Stimulated activated CD8-positive, alpha-beta memory T cell treated with anti-CD3 and anti-CD28 coated beads, Interleukin-7, amount 100 ng/mL, for 24 hours (primary cell): Measurements from ENCODE around the gene PNMA1.
"Not testable (repeated sequence)": the region's sequence is repeated elsewhere in the genome, so short reads cannot be mapped to it uniquely, and the experiment has no call there.

Source experiments
- DNase-seq: peaks from one replicate; pipeline ENCODE4 v3.0.0-alpha.2; 2020; ENCODE audit warnings: low read depth

PNMA1 gene

DNA sequence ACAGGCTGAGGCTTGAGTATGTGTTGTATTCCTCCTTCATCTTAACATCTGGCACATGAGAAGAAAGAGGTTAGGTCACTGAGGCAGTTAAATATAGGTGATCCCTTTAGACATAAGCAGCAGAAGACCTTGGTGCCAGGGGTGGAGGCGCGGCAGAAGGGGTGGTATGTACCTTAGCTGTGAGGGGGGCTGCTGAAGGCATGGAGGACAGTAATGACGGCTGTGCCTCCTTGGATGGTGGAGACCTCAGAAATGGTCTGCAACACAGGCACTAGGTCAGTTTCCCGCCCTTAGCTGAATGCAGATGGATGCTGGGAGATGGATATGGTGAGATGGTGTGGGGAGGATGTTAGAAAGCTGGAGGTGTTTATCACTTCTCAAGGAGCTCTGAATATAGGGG lies 1.5 kb upstream of the PNMA1 start:
- DNase-seq = no peak

DNA sequence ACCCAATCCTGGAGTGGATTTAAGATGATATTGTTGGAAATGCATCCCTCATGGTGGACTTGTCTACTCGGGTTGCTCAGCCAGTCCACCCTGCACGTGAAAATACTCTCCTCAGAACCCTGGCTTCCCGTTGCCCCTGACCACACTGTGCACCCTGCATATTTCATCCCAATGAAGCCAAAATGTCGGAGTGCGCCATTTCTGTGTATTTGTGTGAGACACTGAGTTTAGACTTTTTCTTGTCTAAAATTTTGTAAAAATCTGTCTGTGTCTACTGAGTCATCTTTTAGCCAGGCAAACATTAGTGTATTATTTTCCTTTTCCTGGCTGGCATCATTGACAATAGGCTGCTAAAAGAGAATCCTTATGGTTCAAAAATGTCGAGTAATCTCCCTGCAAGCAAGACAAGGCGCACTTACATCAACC lies 485 bp upstream of the PNMA1 start:
- DNase-seq = no peak

DNA sequence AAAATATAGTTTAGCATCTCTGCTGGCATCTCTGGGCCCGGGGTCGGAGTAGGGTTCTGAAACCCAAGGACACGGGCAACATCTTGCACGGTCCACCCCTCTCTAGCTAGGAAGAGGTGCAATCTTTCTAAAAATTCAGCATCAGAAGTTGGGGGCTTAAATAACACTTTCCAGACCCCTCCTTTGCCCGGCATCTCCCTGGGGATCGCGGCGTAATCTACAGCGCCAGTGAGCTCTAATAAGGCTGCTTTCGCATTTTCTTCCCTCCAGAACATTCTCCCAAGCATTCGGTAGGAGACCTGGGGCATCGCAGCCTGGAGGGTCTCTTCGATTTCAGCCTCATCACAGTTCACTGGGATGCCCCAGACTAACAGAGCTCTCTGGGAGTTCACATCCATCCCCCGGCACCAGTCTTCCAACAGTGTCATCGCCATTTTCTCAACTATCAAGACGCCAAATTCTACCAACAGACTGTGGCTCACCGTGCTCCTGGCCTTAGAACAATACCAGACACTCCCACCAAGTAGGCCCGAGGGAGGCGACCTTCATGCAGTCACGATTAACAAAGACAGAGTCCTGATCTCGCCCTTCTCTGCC lies 880 bp downstream of the PNMA1 start:
- no peak for DNase-seq

- no peak for DNase-seq
These were observed 1.5 kb downstream of the PNMA1 start for GRCh38 chr14:73712540-73713180.

- no peak for DNase-seq
These were observed 2.1 kb downstream of the PNMA1 start for GRCh38 chr14:73712071-73712506.

DNA sequence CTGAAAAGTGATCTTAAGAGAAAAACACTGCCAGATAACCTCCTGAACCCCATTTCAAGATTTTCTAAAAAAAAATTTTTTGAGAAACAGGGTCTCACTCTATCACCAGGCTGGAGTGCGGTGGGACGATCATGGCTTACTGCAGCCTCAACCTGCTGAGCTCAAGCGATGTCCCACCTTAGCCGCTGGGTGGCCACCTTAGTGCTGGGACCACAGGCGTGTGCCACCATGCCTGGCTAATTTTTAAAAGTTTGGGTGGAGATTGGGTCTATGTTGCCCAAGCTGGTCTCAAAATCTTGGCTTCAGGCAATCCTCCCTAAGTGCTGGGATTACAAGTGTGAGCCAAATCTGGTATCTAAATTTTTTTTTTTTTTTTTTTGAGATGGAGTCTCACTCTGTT lies 3.4 kb downstream of the PNMA1 start:
- no peak for DNase-seq

- DNase-seq = no peak
These were observed 4.2 kb downstream of the PNMA1 start for GRCh38 chr14:73709904-73710469.

GRCh38 chr14:73708076-73708475 lies 6.1 kb downstream of the PNMA1 start:
- DNase-seq = not testable (repeated sequence)

- DNase-seq = no peak
These were observed 13.9 kb downstream of the PNMA1 start for GRCh38 chr14:73700325-73700724.

GRCh38 chr14:73696466-73697400 lies 17.5 kb downstream of the PNMA1 start:
- DNase-seq = no peak

GRCh38 chr14:73695997-73696396 lies 18.2 kb downstream of the PNMA1 start:
- no peak for DNase-seq

DNA sequence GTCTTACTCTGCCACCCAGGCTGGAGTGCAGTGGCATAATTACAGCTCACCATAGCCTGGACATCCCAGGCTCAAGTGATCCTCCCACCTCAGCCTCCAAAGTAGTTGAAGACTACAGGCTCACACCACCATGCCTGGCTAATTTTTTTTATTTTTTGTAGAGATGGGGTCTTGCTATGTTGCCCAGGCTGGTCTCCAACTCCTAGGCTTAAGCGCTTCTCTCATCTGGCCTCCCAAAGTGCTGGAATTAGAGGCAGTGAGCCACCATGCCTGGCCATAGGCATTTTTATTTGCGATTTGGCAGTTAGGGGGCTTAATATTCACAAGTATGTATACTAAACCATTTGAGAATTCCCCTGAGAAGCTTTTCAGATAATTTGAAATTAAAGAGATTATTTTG lies 19.1 kb downstream of the PNMA1 start:
- no peak for DNase-seq

DNA sequence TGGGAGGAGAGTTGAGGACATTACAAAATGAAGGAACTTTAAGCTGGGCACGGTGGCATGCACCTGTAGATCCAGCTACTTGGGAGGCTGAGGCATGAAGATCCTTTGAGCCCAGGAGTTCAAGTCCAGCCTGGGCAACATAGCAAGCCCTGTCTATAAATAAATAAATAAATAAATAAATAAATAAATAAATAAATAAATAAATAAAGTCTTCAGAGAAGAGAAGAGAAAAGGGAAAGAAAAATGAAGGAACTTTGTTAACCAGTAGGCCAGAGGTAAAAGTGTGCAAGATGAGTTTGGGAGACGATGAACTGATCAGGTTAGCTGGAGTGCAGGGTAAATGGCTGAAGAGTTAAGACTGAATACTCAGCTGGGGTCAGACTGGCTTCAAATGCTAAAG lies 20.1 kb downstream of the PNMA1 start:
- DNase-seq = no peak

GRCh38 chr14:73686901-73687300 lies 27.3 kb downstream of the PNMA1 start:
- no peak for DNase-seq

- no peak for DNase-seq
These were observed 28.9 kb downstream of the PNMA1 start for GRCh38 chr14:73685328-73685727.

GRCh38 chr14:73684627-73685026 lies 29.6 kb downstream of the PNMA1 start:
- DNase-seq = no peak

- DNase-seq = no peak
These were observed 33.4 kb downstream of the PNMA1 start for GRCh38 chr14:73680821-73681220.

DNA sequence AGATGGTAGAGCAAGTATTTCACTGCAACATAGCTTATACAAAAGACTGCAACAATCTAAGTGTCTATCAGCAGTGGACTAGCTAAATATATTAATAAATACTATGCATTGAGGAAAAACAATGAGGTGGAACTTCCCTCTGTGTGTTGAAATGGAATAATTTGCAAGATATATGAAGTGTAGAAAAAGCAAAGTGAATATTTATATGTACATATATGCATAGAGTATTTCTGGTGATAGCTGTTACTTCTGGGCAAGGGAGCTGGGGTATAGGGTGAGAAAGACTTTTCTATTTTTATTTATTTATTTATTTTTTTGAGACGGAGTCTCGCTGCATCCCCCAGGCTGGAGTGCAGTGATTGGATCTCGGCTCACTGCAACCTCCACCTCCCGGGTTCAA lies 35.5 kb downstream of the PNMA1 start:
- no peak for DNase-seq

DNA sequence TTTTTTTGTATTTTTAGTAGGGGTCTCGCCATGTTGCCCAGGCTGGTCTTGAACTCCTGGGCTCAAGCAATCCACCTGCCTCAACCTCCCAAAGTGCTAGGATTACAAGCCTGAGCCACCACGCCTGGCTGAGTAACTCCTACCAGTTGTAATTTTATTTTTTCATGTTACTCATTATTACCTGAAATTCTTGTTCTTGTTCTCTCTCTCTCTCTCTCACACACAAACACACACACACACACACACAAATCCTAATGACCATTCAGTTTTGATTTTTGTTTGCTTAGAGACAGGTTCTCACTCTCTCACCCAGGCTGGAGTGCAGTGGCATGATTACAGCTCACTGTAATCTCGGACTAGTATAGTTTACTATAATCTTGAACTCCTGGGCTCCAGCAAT lies 39.2 kb downstream of the PNMA1 start:
- no peak for DNase-seq

DNA sequence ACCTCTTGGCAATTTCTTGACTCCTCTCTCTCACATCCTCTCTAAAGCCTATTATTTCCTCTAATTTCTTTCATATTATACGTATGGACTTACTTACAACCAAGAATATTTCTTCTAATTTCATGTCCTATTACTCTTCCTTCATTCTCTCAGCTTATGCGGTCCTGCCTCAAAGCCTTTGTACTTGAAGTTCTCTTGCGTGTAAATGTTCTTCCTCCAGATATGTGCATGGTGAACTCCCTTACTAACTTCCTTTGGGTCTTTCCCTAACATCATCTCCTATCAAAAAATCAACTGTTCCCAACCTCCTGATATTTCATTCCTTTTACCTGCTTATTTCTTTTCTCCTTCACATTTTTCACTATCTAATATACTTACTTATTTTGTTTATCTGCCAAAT lies 46.3 kb downstream of the PNMA1 start:
- DNase-seq = no peak

- no peak for DNase-seq
These were observed 47.6 kb downstream of the PNMA1 start for GRCh38 chr14:73666583-73666982.

DNA sequence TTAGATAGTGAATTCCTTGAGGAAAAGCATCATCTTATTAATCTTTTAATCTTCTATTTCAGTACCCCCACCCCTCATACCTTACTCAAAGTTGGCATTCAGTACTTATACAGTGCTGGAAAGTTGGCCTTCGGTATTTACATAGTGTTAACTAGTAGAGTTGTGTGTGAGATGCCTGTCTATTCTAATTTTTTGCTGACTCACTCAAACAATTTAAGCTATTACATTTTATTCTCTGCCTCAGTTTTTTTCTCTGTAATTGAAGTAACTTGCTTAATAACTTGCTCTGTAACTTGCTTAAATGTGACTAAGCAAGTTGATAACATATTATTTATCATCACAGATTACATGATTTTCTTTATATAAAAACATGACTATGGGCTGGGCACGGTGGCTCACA lies 49.1 kb downstream of the PNMA1 start:
- no peak for DNase-seq
